Measurements from ENCODE around the gene MRPS21. TPM values are rescaled to one million over a fixed set of nuclear protein-coding genes. Genes with fewer than 3 reads are reported as not detected.

Gene MRPS21
- total and polyA plus RNA-seq, 2 of the 8 experiments (the other 6 are each of a cell fraction or from before 2014, with no cell fraction given), result 81.9 to 99.8 TPM

- Histone ChIP-seq H3K9ac (replicated peaks in 1 of 4; ENCODE audit: extremely low read depth in 1 of 4, low read depth in 3 of 4, low read length in 3 of 4) (peak overlapping the region in 1 of 4 experiments; percentile 13; a peak in 2 of 7 replicates), H2BK15ac (ENCODE audit: low read length) (no peak overlapping the region), H3K4me2 (ENCODE audit: insufficient read depth in 1 of 2, low read depth in 2 of 2, low read length in 2 of 2) (peak overlapping the region; percentile 56 to 78), H3K14ac (ENCODE audit: insufficient read length) (no peak overlapping the region), H3K4me3 (ENCODE audit: extremely low read depth in 1 of 4, insufficient read depth in 2 of 4, low read depth in 3 of 4, low read length in 4 of 4) (peak overlapping the region in 1 of 4 experiments; percentile 40; a peak in 2 of 8 replicates), H3K4ac (replicated peaks; ENCODE audit: insufficient read length, low read depth, low read length) (no peak overlapping the region), H3K27ac (ENCODE audit: low read depth, low read length) (peak overlapping the region; percentile 74), H2BK120ac (replicated peaks; ENCODE audit: low read depth, low read length) (no peak overlapping the region), H4K8ac (ENCODE audit: extremely low read depth, insufficient read depth, low read length) (no peak overlapping the region), H3K56ac (replicated peaks; ENCODE audit: insufficient read length, low read depth, low read length) (no peak overlapping the region), H3K36me3 (ENCODE audit: control insufficient read depth in 2 of 4, insufficient read depth in 4 of 4, low read length in 3 of 4) (peaks cover under 1 to 61% (median 26%) of the 10 kb centered on the region in 4 experiments; a peak in 7 of 8 replicates), H3K27me3 (replicated peaks in 1 of 4; ENCODE audit: control insufficient read depth in 3 of 4, extremely low read depth in 1 of 4, insufficient read depth in 3 of 4, low read length in 3 of 4) (no peaks in the 10 kb centered on the region), H3K79me2 (ENCODE audit: control insufficient read depth in 1 of 2, insufficient read depth in 2 of 2, low read length in 2 of 2) (peaks cover 0 to 25% of the 10 kb centered on the region in 2 experiments; a peak in 2 of 4 replicates), H3K23ac (ENCODE audit: insufficient read length) (no peak overlapping the region), H2AK5ac (ENCODE audit: low read depth, low read length) (no peak overlapping the region), H4K20me1 (replicated peaks in 1 of 2; ENCODE audit: control insufficient read depth in 1 of 2, insufficient read depth in 2 of 2, low read length in 2 of 2) (peaks cover 0 to 2% of the 10 kb centered on the region in 2 experiments), H3K79me1 (ENCODE audit: low read depth, low read length) (no peaks in the 10 kb centered on the region), H4K91ac (replicated peaks; ENCODE audit: insufficient read length, low read length) (no peak overlapping the region), H2BK20ac (ENCODE audit: low read length) (peak overlapping the region; percentile 44; the same call in 1 of the 2 replicates), H2BK12ac (ENCODE audit: low read depth, low read length) (peak overlapping the region; percentile 78; the same call in 1 of the 2 replicates), H3K23me2 (ENCODE audit: low read depth, low read length) (no peaks in the 10 kb centered on the region), H3K4me1 (replicated peaks in 1 of 4; ENCODE audit: control insufficient read depth in 3 of 4, insufficient read depth in 4 of 4, low read length in 3 of 4) (peaks cover 5 to 14% (median 6%) of the 10 kb centered on the region in 4 experiments; a peak in 5 of 7 replicates), H4K5ac (ENCODE audit: insufficient read length, low read depth, low read length) (no peak overlapping the region), H3K9me3 (ENCODE audit: insufficient read depth in 2 of 2, low read depth in 1 of 2, low read length in 1 of 2) (no peaks in the 10 kb centered on the region), H2BK5ac (ENCODE audit: low read depth, low read length) (peak overlapping the region; percentile 79; the same call in 1 of the 2 replicates), H3K18ac (ENCODE audit: extremely low read depth, low read length) (no peak overlapping the region), H2AFZ (ENCODE audit: low read length) (no peak overlapping the region)
- peak; percentile 69 for TF ChIP-seq POLR2AphosphoS5 (IDR thresholded peaks at IDR 0.05; ENCODE audit: low read depth, low read length)
- TF ChIP-seq CREB1 (IDR thresholded peaks at IDR 0.05), result peak; percentile 39; the same call in 1 of the 2 replicates
- no peak for TF ChIP-seq RAD21 (IDR thresholded peaks at IDR 0.05 in 1 of 2, conservative IDR thresholded peaks at IDR 0.05 in 1 of 2; ENCODE audit: low read depth in 2 of 2, low read length in 2 of 2)
- peak in 1 of 2 experiments; percentile 56; a peak in 1 of 3 replicates for TF ChIP-seq POLR2A (IDR thresholded peaks at IDR 0.05; ENCODE audit: control extremely low read depth in 1 of 2, low read depth in 2 of 2, low read length in 2 of 2)
- FAIRE-seq (no peak), DNase-seq (ENCODE audit: low read depth in 1 of 2, low spot score in 2 of 2) (no peak)
- WGBS, 2 experiments (ENCODE audit: extremely low coverage in 1 of 2, insufficient coverage in 1 of 2, insufficient read length in 1 of 2, insufficient replicate concordance in 2 of 2, low coverage in 1 of 2, low lambda C conversion rate in 2 of 2, missing lambda C conversion rate in 1 of 2), result 79% methylated on average over 6 of the region's 6 CpGs; no CpG with 5 or more reads in 1 of the 2 experiments
- ChIA-PET POLR2A (ENCODE audit: partially characterized antibody) (interaction anchor here (0.6 to 3.6 kb wide), 13 partner anchors 11 to 61 kb away, joined by 3 to 33 read pairs (median 7); partner anchors contain the start of genes APH1A, C1orf54, CA14 and CIART), CTCF (ENCODE audit: partially characterized antibody) (interaction anchor here (2.2 kb wide), 1 partner anchor 46 kb away, joined by 9 read pairs; no protein-coding TSS in a partner anchor)
Observed at GRCh38 chr1:150302338-150302737, 8.7 kb downstream of the MRPS21 start.

All from H1 (cell line).